Mucosa of descending colon (tissue), 3 donors: ENCODE measurements around the gene TNFAIP6. TPM values are rescaled to one million over a fixed set of nuclear protein-coding genes. Genes with fewer than 3 reads are reported as not detected.

Experiments
- ATAC-seq: fragments of 200-7000 bp; cut with Tn5 transposase; one replicate; pipeline ENCODE4 v1.9.1; 2020; ENCODE audit warnings: mild to moderate bottlenecking, moderate library complexity
- DNase-seq, 3 donors: peaks; one replicate each; pipeline ENCODE4 v3.0.0-alpha.2; 2020
- H3K36me3 ChIP-seq: fragments of 200-600 bp; one replicate; pipeline ENCODE4 v1.8.0; 2021; ENCODE audit warnings: low read depth, mild to moderate bottlenecking
- H3K4me1 ChIP-seq: fragments of 200-600 bp; one replicate; pipeline ENCODE4 v1.8.0; 2021; ENCODE audit warnings: low read depth, mild to moderate bottlenecking
- H3K4me3 ChIP-seq: fragments of 200-600 bp; one replicate; pipeline ENCODE4 v1.8.0; 2021; ENCODE audit warnings: mild to moderate bottlenecking
- H3K9me3 ChIP-seq: fragments of 200-600 bp; one replicate; pipeline ENCODE4 v1.8.0; 2021; ENCODE audit warnings: mild to moderate bottlenecking
- intact Hi-C, 2 donors: fragments of 100-400 bp; cut with DNase I in 1 of 2; cut with micrococcal nuclease in 1 of 2; formaldehyde crosslinking; loops; one replicate each; pipeline versions ENCODE4 v1.11.0 to v1.11.1; 2022; cut with DNase I, micrococcal nuclease
- total RNA-seq, 3 donors: library from RNA; stranded (reverse); fragmentation: NEBNext Ultra II Directional in 2 of 3; extraction: Animal tissue kit (Norgen Biotek cat#: 25700) in 2 of 3; gene quantifications; one replicate each; pipeline versions ENCODE4 v1.2.1 to v1.2.4, GENCODE V29; 2021 to 2023
- TF ChIP-seq, protein P1 (sequence below): fragments of 200-600 bp; IDR thresholded peaks from one replicate; pipeline ENCODE4 v1.8.0; 2022; ENCODE audit warnings: antibody characterized with exemption, mild to moderate bottlenecking
- donor health status: DM: no; HTN: no; CAD: no; lungs with moderate emphysema.
- donor health status: DM: no; HTN: no; CAD: no.
- donor health status: DM: no; HTN: yes; CAD: no.

The TNFAIP6 gene
- total RNA-seq, 3 donors from 2014 or later: 1.1 to 2.3 TPM; not detected in 1

GRCh38 chr2:151395509-151396374, 38.4 kb downstream of the TNFAIP6 start:
- H3K4me1 ChIP-seq: no peaks in the 10 kb centered on the region
- DNase-seq (no peak), ATAC-seq (no peak)
- TF ChIP-seq, protein P1, sequence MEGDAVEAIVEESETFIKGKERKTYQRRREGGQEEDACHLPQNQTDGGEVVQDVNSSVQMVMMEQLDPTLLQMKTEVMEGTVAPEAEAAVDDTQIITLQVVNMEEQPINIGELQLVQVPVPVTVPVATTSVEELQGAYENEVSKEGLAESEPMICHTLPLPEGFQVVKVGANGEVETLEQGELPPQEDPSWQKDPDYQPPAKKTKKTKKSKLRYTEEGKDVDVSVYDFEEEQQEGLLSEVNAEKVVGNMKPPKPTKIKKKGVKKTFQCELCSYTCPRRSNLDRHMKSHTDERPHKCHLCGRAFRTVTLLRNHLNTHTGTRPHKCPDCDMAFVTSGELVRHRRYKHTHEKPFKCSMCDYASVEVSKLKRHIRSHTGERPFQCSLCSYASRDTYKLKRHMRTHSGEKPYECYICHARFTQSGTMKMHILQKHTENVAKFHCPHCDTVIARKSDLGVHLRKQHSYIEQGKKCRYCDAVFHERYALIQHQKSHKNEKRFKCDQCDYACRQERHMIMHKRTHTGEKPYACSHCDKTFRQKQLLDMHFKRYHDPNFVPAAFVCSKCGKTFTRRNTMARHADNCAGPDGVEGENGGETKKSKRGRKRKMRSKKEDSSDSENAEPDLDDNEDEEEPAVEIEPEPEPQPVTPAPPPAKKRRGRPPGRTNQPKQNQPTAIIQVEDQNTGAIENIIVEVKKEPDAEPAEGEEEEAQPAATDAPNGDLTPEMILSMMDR: no peak
- intact Hi-C loops: no loop called here
- no peaks in the 10 kb centered on the region for H3K9me3 ChIP-seq
- H3K36me3 ChIP-seq: no peaks in the 10 kb centered on the region
- no peak overlapping the region for H3K4me3 ChIP-seq

GRCh38 chr2:151399981-151400380, 42.6 kb downstream of the TNFAIP6 start:
- TF ChIP-seq, protein P1: no peak
- Histone ChIP-seq H3K36me3 (no peaks in the 10 kb centered on the region), H3K4me1 (no peaks in the 10 kb centered on the region), H3K9me3 (no peaks in the 10 kb centered on the region), H3K4me3 (no peak overlapping the region)
- ATAC-seq (no peak), DNase-seq (no peak)
- intact Hi-C loops: no loop called here

- ATAC-seq (no peak), DNase-seq (no peak)
- H3K9me3 ChIP-seq: no peaks in the 10 kb centered on the region
- TF ChIP-seq, protein P1: no peak
- H3K4me3 ChIP-seq: no peak overlapping the region
- intact Hi-C loops: no loop called here
- no peaks in the 10 kb centered on the region for H3K36me3 ChIP-seq
- H3K4me1 ChIP-seq: no peaks in the 10 kb centered on the region
These were observed 43.8 kb downstream of the TNFAIP6 start for GRCh38 chr2:151401149-151401548.

GRCh38 chr2:151403914-151404313, 46.5 kb downstream of the TNFAIP6 start:
- Histone ChIP-seq H3K4me3 (no peak overlapping the region), H3K9me3 (no peaks in the 10 kb centered on the region), H3K4me1 (no peaks in the 10 kb centered on the region), H3K36me3 (no peaks in the 10 kb centered on the region)
- ATAC-seq: no peak
- no peak for DNase-seq
- intact Hi-C loops: no loop called here
- TF ChIP-seq, protein P1: no peak

DNA sequence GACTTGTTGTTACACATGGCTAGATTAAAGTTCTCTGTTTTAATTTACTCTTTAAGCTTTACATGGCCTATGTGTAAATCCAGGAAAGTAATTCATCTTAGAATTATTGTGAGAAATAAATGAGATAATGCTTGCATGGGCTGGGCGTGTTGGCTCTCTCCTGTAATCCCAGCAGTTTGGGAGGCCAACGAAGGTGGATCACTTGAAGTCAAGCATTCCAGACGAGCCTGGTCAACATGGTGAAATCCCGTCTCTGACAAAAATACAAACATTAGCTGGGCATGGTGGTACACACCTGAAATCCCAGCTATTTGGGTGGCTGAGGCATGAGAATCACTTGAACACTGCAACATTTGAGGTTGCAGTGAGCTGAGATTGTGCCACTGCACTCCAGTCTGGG, 48.0 kb downstream of the TNFAIP6 start:
- no peak for DNase-seq
- TF ChIP-seq, protein P1: no peak
- H3K36me3 ChIP-seq: no peaks in the 10 kb centered on the region
- no peaks in the 10 kb centered on the region for H3K9me3 ChIP-seq
- ATAC-seq: no peak
- intact Hi-C loops: no loop called here
- no peaks in the 10 kb centered on the region for H3K4me1 ChIP-seq
- no peak overlapping the region for H3K4me3 ChIP-seq
